Astrocyte of the cerebellum (primary cell): ENCODE measurements around the gene PHC2.

Source experiments
- DNase-seq: peaks from one replicate; pipeline ENCODE4 v3.0.0-alpha.2; 2011; ENCODE audit warnings: low read depth
- H3K4me3 ChIP-seq: 2 replicates; pipeline ENCODE4 v1.5.1; 2011; ENCODE audit warnings: mild to moderate bottlenecking, low read depth, low read length, moderate library complexity
- CTCF ChIP-seq: IDR thresholded peaks from 2 replicates; pipeline ENCODE4 v1.5.1; 2012; ENCODE audit warnings: low read length, low read depth, moderate library complexity, mild to moderate bottlenecking; ENCODE audit errors: missing control alignments
- in situ Hi-C: cut with HindIII; loops from 2 replicates; pipeline ENCODE4 v1.10.0; 2017; ENCODE audit warnings: low sequenced_read_pairs

The PHC2 gene

GRCh38 chr1:33410091-33410701, 20.7 kb downstream of the PHC2 start:
- no peak for DNase-seq
- no peak overlapping the region for H3K4me3 ChIP-seq
- in situ Hi-C loops: no loop called here
- no peak for TF ChIP-seq CTCF

GRCh38 chr1:33408093-33408436, 22.8 kb downstream of the PHC2 start:
- in situ Hi-C loops: no loop called here
- H3K4me3 ChIP-seq: no peak overlapping the region
- no peak for TF ChIP-seq CTCF
- no peak for DNase-seq

- no peak for TF ChIP-seq CTCF
- H3K4me3 ChIP-seq: no peak overlapping the region
- no peak for DNase-seq
- in situ Hi-C loops: no loop called here
These were observed 23.4 kb downstream of the PHC2 start for GRCh38 chr1:33407352-33408092.

- H3K4me3 ChIP-seq: no peak overlapping the region
- DNase-seq: no peak
- TF ChIP-seq CTCF: no peak
- in situ Hi-C loops: no loop called here
These were observed 28.7 kb downstream of the PHC2 start for GRCh38 chr1:33402206-33402605.

- DNase-seq: no peak
- in situ Hi-C loops: no loop called here
- no peak overlapping the region for H3K4me3 ChIP-seq
- no peak for TF ChIP-seq CTCF
These were observed 29.4 kb downstream of the PHC2 start for GRCh38 chr1:33401471-33401870.

GRCh38 chr1:33400153-33400911, 30.6 kb downstream of the PHC2 start:
- no peak for TF ChIP-seq CTCF
- H3K4me3 ChIP-seq: no peak overlapping the region
- DNase-seq: no peak
- in situ Hi-C loops: no loop called here
